HepG2 (cell line): ENCODE data around the gene COPZ2. TPM values are rescaled to one million over a fixed set of nuclear protein-coding genes. Genes with fewer than 3 reads are reported as not detected.
A peak's percentile ranks its signal among the peaks of the same experiment; 100 is the strongest.

ENCODE experiments used
- ATAC-seq: fragments of 200-7000 bp; cut with Tn5 transposase; 3 replicates; pipeline ENCODE4 v1.9.1; 2020; ENCODE audit warnings: mild to moderate bottlenecking, moderate library complexity
- BruUV-seq: library from RNA; stranded (reverse); fragments of 400-500 nt; replicated peaks from 2 replicates; lab custom pipeline; 2021; lab: Mats Ljungman, UMichigan
- CTCF ChIA-PET: fragments of 300-600 bp; formaldehyde crosslinking; extraction: SDS; loops from one replicate; lab custom pipeline; 2021; ENCODE audit warnings: low total read pairs, inconsistent platforms, low intra/inter-chr PET ratio; lab: Yijun Ruan, JAX
- POLR2A ChIA-PET: fragments of 350-600 bp; sonication (Branson Sonifier 250); formaldehyde crosslinking; loops from one replicate; lab custom pipeline; 2020; ENCODE audit warnings: antibody characterized with exemption, inconsistent platforms; lab: Yijun Ruan, JAX
- DNase-seq: peaks from one replicate; pipeline ENCODE4 v3.0.0-alpha.2; 2015; ENCODE audit warnings: low spot score
- FAIRE-seq: peaks from 3 replicates; lab custom pipeline; 2011; peaks lifted over from hg19 to GRCh38; lab: Jason Lieb, UNC
- H2AFZ ChIP-seq: one replicate; pipeline ENCODE4 v1.6.1; 2011; ENCODE audit warnings: low read length, inconsistent platforms
- H3K27ac ChIP-seq: fragments of 300-600 bp; 3 replicates; pipeline ENCODE4 v1.8.0; 2011; ENCODE audit warnings: mixed run types, mild to moderate bottlenecking, mixed read lengths, low read length, inconsistent platforms; ENCODE audit not compliant: insufficient read depth; ENCODE audit errors: extremely low read length
- H3K27me3 ChIP-seq, 2 experiments: fragments of 200-600 bp in 1 of 2; 2 replicates in 1 of 2; 3 replicates in 1 of 2; pipeline versions ENCODE4 v1.6.0 to v1.8.0; 2011; ENCODE audit warnings: low read length in 2 of 2, mild to moderate bottlenecking in 2 of 2, moderate library complexity in 2 of 2, inconsistent platforms in 1 of 2; ENCODE audit not compliant: insufficient read depth in 2 of 2, control insufficient read depth in 1 of 2
- H3K36me3 ChIP-seq, 2 experiments: fragments of 200-600 bp in 1 of 2; replicated peaks in 1 of 2; 2 replicates in 1 of 2; 3 replicates in 1 of 2; pipeline versions ENCODE4 v1.5.1 to v1.8.0; 2011; ENCODE audit warnings: low read length in 2 of 2, inconsistent platforms in 1 of 2; ENCODE audit not compliant: insufficient read depth in 2 of 2, control insufficient read depth in 1 of 2
- H3K4me1 ChIP-seq: 2 replicates; pipeline ENCODE4 v1.5.1; 2012; ENCODE audit warnings: low read length, inconsistent platforms; ENCODE audit not compliant: insufficient read depth
- H3K4me2 ChIP-seq: 2 replicates; pipeline ENCODE4 v1.6.0; 2011; ENCODE audit warnings: low read depth, low read length, inconsistent platforms
- H3K4me3 ChIP-seq, 3 experiments: fragments of 200-600 bp in 1 of 3; sonication (generic), shearing (Covaris generic) in 1 of 3; replicated peaks in 1 of 3; 2 replicates each; pipeline ENCODE4 v1.5.1; 2011 to 2016; ENCODE audit warnings: low read length in 3 of 3, inconsistent platforms in 2 of 3, low read depth in 2 of 3, mild to moderate bottlenecking in 2 of 3, control low read depth in 1 of 3, mixed read lengths in 1 of 3; ENCODE audit not compliant: insufficient read depth in 1 of 3
- H3K79me2 ChIP-seq: one replicate; pipeline ENCODE4 v1.6.1; 2011; ENCODE audit warnings: low read length, inconsistent platforms; ENCODE audit not compliant: insufficient read depth
- H3K9ac ChIP-seq: 2 replicates; pipeline ENCODE4 v1.6.0; 2011; ENCODE audit warnings: mild to moderate bottlenecking, low read depth, low read length, inconsistent platforms; ENCODE audit not compliant: insufficient read depth
- H3K9me3 ChIP-seq: 2 replicates; pipeline ENCODE4 v1.5.1; 2012; ENCODE audit warnings: mild to moderate bottlenecking, low read length
- H4K20me1 ChIP-seq: 2 replicates; pipeline ENCODE4 v1.6.0; 2011; ENCODE audit warnings: inconsistent platforms, mild to moderate bottlenecking, low read length, moderate library complexity; ENCODE audit not compliant: insufficient read depth
- AGO2 ChIP-seq: fragments of 200-400 bp; formaldehyde crosslinking; optimal IDR thresholded peaks from 2 replicates; pipeline ENCODE3; 2017; ENCODE audit warnings: mild to moderate bottlenecking, low read depth, low read length, moderate library complexity
- DBP ChIP-seq: sonication (generic); formaldehyde crosslinking; IDR thresholded peaks from 2 replicates; pipeline ENCODE4 v1.4.0; 2020; ENCODE audit warnings: missing genetic modification reagents; ENCODE audit errors: not compliant biosample characterization
- ESRRA ChIP-seq: sonication (generic); formaldehyde crosslinking; IDR thresholded peaks from 2 replicates; pipeline ENCODE4 v1.5.1; 2020; ENCODE audit warnings: mild to moderate bottlenecking, low read depth, missing genetic modification reagents
- HMG20A ChIP-seq: IDR thresholded peaks from 2 replicates; pipeline ENCODE4 v1.6.1; 2016; ENCODE audit warnings: borderline replicate concordance
- MATR3 ChIP-seq: sonication (generic); formaldehyde crosslinking; IDR thresholded peaks from 2 replicates; pipeline ENCODE4 v1.4.0; 2020; ENCODE audit warnings: missing genetic modification reagents
- PBX3 ChIP-seq: sonication (generic); formaldehyde crosslinking; IDR thresholded peaks from 2 replicates; pipeline ENCODE4 v1.8.1; 2023; ENCODE audit warnings: missing genetic modification reagents, inconsistent platforms, borderline replicate concordance
- POLR2A ChIP-seq, 2 experiments: IDR thresholded peaks; 2 replicates each; pipeline ENCODE4 v1.6.1; 2011; ENCODE audit warnings: low read depth in 2 of 2, low read length in 2 of 2, mild to moderate bottlenecking in 1 of 2, moderate library complexity in 1 of 2; ENCODE audit not compliant: insufficient read depth in 1 of 2
- ZFP36L1 ChIP-seq: sonication (generic); formaldehyde crosslinking; IDR thresholded peaks from 2 replicates; pipeline ENCODE4 v1.8.0; 2022; ENCODE audit warnings: mild to moderate bottlenecking, missing genetic modification reagents, moderate library complexity
- WGBS: methylation state at CpG from one replicate; pipeline ENCODE4 v1.1.6; 2017; ENCODE audit warnings: low lambda C conversion rate; 5-methylcytosine and 5-hydroxymethylcytosine counted together
- in situ Hi-C: cut with HindIII; loops from 2 replicates; pipeline ENCODE4 v1.10.0; 2017; ENCODE audit warnings: low pct_unique_long_range_greater_than_20kb; ENCODE audit not compliant: extremely low pct_ligation_motif_present
- intact Hi-C: fragments of 100-400 bp; cut with micrococcal nuclease; formaldehyde crosslinking; loops from one replicate; pipeline ENCODE4 v1.10.0; 2022; ENCODE audit not compliant: unreplicated experiment
- polyA plus RNA-seq, 8 experiments: library from polyadenylated mRNA; depleted of rRNA in 3 of 8; stranded (reverse) in 7 of 8; unstranded in 1 of 8; fragments of >200 nt; fragmentation: Illumina TruSeq in 4 of 8; extraction: Trizol in 4 of 8; gene quantifications; 2 replicates each; pipeline versions ENCODE4 v1.2.1 to v1.2.3, GENCODE V29; 2011 to 2016; ENCODE audit warnings: low read depth in 4 of 8, missing spikeins in 1 of 8, mixed read lengths in 1 of 8; ENCODE audit not compliant: insufficient read depth in 1 of 8
- total RNA-seq, 5 experiments: library from RNA; depleted of rRNA; stranded (reverse); fragments of >200 nt; fragmentation: Illumina TruSeq; extraction: Trizol; gene quantifications; 2 replicates each; pipeline ENCODE4 v1.2.3, GENCODE V29; 2016; ENCODE audit warnings: low read depth in 1 of 5

Gene COPZ2
- total and polyA plus RNA-seq, 2 of the 13 experiments (the other 11 are each of a cell fraction or from before 2014, with no cell fraction given), result 0.61 to 1.5 TPM

GRCh38 chr17:47982645-47983390 is 54.8 kb downstream of the COPZ2 start:
- peaks cover 5% of the 10 kb centered on the region; the same call in 1 of the 2 replicates for H4K20me1 ChIP-seq

GRCh38 chr17:47982091-47982617 is 55.4 kb downstream of the COPZ2 start:
- Histone ChIP-seq H3K79me2 (no peaks in the 10 kb centered on the region), H3K4me1 (peaks cover 3% of the 10 kb centered on the region; the same call in 1 of the 2 replicates), H3K4me3 (no peak overlapping the region), H3K9me3 (no peaks in the 10 kb centered on the region), H3K4me2 (no peak overlapping the region), H2AFZ (no peak overlapping the region), H4K20me1 (peaks cover 5% of the 10 kb centered on the region; the same call in 1 of the 2 replicates), H3K27me3 (no peaks in the 10 kb centered on the region), H3K9ac (no peak overlapping the region), H3K36me3 (peaks cover 30 to 61% of the 10 kb centered on the region in 2 experiments), H3K27ac (no peak overlapping the region)
- 95% methylated on average over 13 of the region's 14 CpGs for WGBS
- DNase-seq (no peak), FAIRE-seq (no peak), ATAC-seq (no peak)
- POLR2A ChIA-PET, result interaction anchor here (1.3 kb wide), 1 partner anchor 41 kb away, joined by 4 read pairs; the partner anchor contains the start of gene PNPO
- no TSS peak for BruUV-seq
- in situ Hi-C loops, result no loop called here
- CTCF ChIA-PET, result no interaction called here
- intact Hi-C loops, result no loop called here
- TF ChIP-seq DBP (CRISPR knock-in tag) (no peak), MATR3 (CRISPR knock-in tag) (no peak), ESRRA (CRISPR knock-in tag) (no peak), ZFP36L1 (CRISPR knock-in tag) (no peak)

More at GRCh38 chr17:47982645-47983390, 54.8 kb downstream of the COPZ2 start:
- intact Hi-C loops, result no loop called here
- in situ Hi-C loops, result no loop called here
- Histone ChIP-seq H3K4me2 (no peak overlapping the region), H3K79me2 (no peaks in the 10 kb centered on the region), H2AFZ (no peak overlapping the region), H3K27ac (no peak overlapping the region), H3K9ac (no peak overlapping the region), H3K27me3 (no peaks in the 10 kb centered on the region; a peak in 1 of 5 replicates), H3K9me3 (no peaks in the 10 kb centered on the region), H3K4me1 (peaks cover 10% of the 10 kb centered on the region; the same call in 1 of the 2 replicates), H3K36me3 (peaks cover 27 to 56% of the 10 kb centered on the region in 2 experiments), H3K4me3 (no peak overlapping the region)
- TF ChIP-seq HMG20A (CRISPR knock-in tag) (no peak), AGO2 (peak; percentile 22), PBX3 (no peak), POLR2A (IDR thresholded peaks at IDR 0.05; ENCODE audit: insufficient read depth in 1 of 2, low read depth in 2 of 2, low read length in 2 of 2) (0 out of 4 replicates have a peak, but pooled peaks of 1 of the 2 experiments have one; percentile 19)
- no peak for FAIRE-seq
- 96% methylated on average over 9 of the region's 9 CpGs for WGBS
- no peak for ATAC-seq
- ChIA-PET CTCF (no interaction called here), POLR2A (interaction anchor here (1.5 kb wide), 1 partner anchor 12 kb away, joined by 4 read pairs; the partner anchor contains the start of gene CDK5RAP3)
- no TSS peak for BruUV-seq
- DNase-seq, result no peak
